ENCODE results near the gene OR52N4. TPM values are rescaled to one million over a fixed set of nuclear protein-coding genes. Genes with fewer than 3 reads are reported as not detected.
"Not testable (repeated sequence)": the region's sequence is repeated elsewhere in the genome, so short reads cannot be mapped to it uniquely, and the experiment has no call there.

Gene OR52N4
- 1 to 10 TPM; 1.2 to 2.1 (median 1.3) TPM for total RNA-seq
- total RNA-seq (2013): 2.1 TPM

GRCh38 chr11:5753943-5754342 is at the start of gene OR52N4:
Gene OR52N4 (plus strand): TSS chr11:5754243. CDS start chr11:5754741, 498 bp downstream.
- intact Hi-C loops (cut with micrococcal nuclease): no loop called here

GRCh38 chr11:5705688-5706087 is 48.4 kb upstream of the OR52N4 start:
- intact Hi-C loops (cut with micrococcal nuclease): no loop called here
- Histone ChIP-seq H3K27ac (ENCODE audit: low read length) (no peak overlapping the region), H3K4me3 (ENCODE audit: low read length) (no peak overlapping the region), H3K27me3 (ENCODE audit: control insufficient read depth, insufficient read depth, low read length) (no peaks in the 10 kb centered on the region), H3K4me1 (ENCODE audit: control insufficient read depth, insufficient read depth, low read length) (no peaks in the 10 kb centered on the region), H3K9me3 (ENCODE audit: control insufficient read depth, insufficient read depth, low read length) (no peaks in the 10 kb centered on the region), H3K36me3 (ENCODE audit: control insufficient read depth, insufficient read depth, low read length) (peaks cover 80% of the 10 kb centered on the region)
- Mint-ChIP-seq H3K9me3 (no peaks in the 10 kb centered on the region), H3K4me3 (no peak overlapping the region), H3K36me3 (peaks cover 48% of the 10 kb centered on the region), H3K27ac (peak overlapping the region; percentile 78 to 85), H3K4me1 (peaks cover 39 to 40% of the 10 kb centered on the region in 2 donors), H3K27me3 (ENCODE audit: low read depth in 2 of 2) (no peaks in the 10 kb centered on the region)
- 79% methylated on average over 2 of the region's 4 CpGs for WGBS (ENCODE audit: insufficient coverage)
- TF ChIP-seq CTCF (IDR thresholded peaks at IDR 0.05): no peak
- no peak for DNase-seq
- ATAC-seq: peak in 1 of 3 donors; percentile 40

More at GRCh38 chr11:5753943-5754342, at the start of gene OR52N4:
- Mint-ChIP-seq H3K27me3 (ENCODE audit: low read depth in 2 of 2) (peaks cover 9 to 35% of the 10 kb centered on the region in 2 donors), H3K4me1 (no peaks in the 10 kb centered on the region), H3K27ac (no peak within 1 kb of the TSS), H3K4me3 (no peak within 1 kb of the TSS), H3K9me3 (no peaks in the 10 kb centered on the region), H3K36me3 (no peaks in the 10 kb centered on the region)
- Histone ChIP-seq H3K36me3 (ENCODE audit: control insufficient read depth, insufficient read depth, low read length) (no peaks in the 10 kb centered on the region), H3K27me3 (ENCODE audit: control insufficient read depth, insufficient read depth, low read length) (no peaks in the 10 kb centered on the region), H3K9me3 (ENCODE audit: control insufficient read depth, insufficient read depth, low read length) (no peaks in the 10 kb centered on the region), H3K4me1 (ENCODE audit: control insufficient read depth, insufficient read depth, low read length) (no peaks in the 10 kb centered on the region), H3K27ac (ENCODE audit: low read length) (no peak within 1 kb of the TSS), H3K4me3 (ENCODE audit: low read length) (no peak within 1 kb of the TSS)
- ATAC-seq (no peak), DNase-seq (no peak)
- WGBS (ENCODE audit: insufficient coverage): no CpG with 5 or more reads among the region's 1 CpG
- TF ChIP-seq CTCF (IDR thresholded peaks at IDR 0.05): no peak

- H3K27me3 ChIP-seq (ENCODE audit: control insufficient read depth, insufficient read depth, low read length): no peaks in the 10 kb centered on the region
- H3K36me3 ChIP-seq (ENCODE audit: control insufficient read depth, insufficient read depth, low read length): peaks cover 33% of the 10 kb centered on the region
- Mint-ChIP-seq H3K9me3 (no peaks in the 10 kb centered on the region), H3K27me3 (ENCODE audit: low read depth in 2 of 2) (no peaks in the 10 kb centered on the region), H3K27ac (peak overlapping the region; percentile 46 to 63), H3K4me3 (no peak overlapping the region), H3K36me3 (peaks cover 20% of the 10 kb centered on the region), H3K4me1 (peaks cover 0 to 23% of the 10 kb centered on the region in 2 donors)
- intact Hi-C loops (cut with micrococcal nuclease): no loop called here
- no peaks in the 10 kb centered on the region for H3K9me3 ChIP-seq (ENCODE audit: control insufficient read depth, insufficient read depth, low read length)
- 100% methylated on average over 1 of the region's 1 CpG for WGBS (ENCODE audit: insufficient coverage)
- TF ChIP-seq CTCF (IDR thresholded peaks at IDR 0.05): peak; percentile 41
- H3K27ac ChIP-seq (ENCODE audit: low read length): no peak overlapping the region
- DNase-seq (peak in 1 of 2 donors; percentile 47), ATAC-seq (no peak)
- no peak overlapping the region for H3K4me3 ChIP-seq (ENCODE audit: low read length)
- no peaks in the 10 kb centered on the region for H3K4me1 ChIP-seq (ENCODE audit: control insufficient read depth, insufficient read depth, low read length)
These were observed 41.5 kb upstream of the OR52N4 start for GRCh38 chr11:5712507-5712906.

- H3K4me1 Mint-ChIP-seq: peaks cover 0 to 17% of the 10 kb centered on the region in 2 donors
- H3K27me3 Mint-ChIP-seq (ENCODE audit: low read depth in 2 of 2): no peaks in the 10 kb centered on the region
- TF ChIP-seq CTCF (IDR thresholded peaks at IDR 0.05): no peak
- intact Hi-C loops (cut with micrococcal nuclease): no loop called here
- H3K27ac ChIP-seq (ENCODE audit: low read length): no peak overlapping the region
- 39% methylated on average over 5 of the region's 5 CpGs for WGBS (ENCODE audit: insufficient coverage)
- H3K4me3 ChIP-seq (ENCODE audit: low read length): no peak overlapping the region
- no peaks in the 10 kb centered on the region for H3K27me3 ChIP-seq (ENCODE audit: control insufficient read depth, insufficient read depth, low read length)
- H3K9me3 ChIP-seq (ENCODE audit: control insufficient read depth, insufficient read depth, low read length): no peaks in the 10 kb centered on the region
- ATAC-seq (no peak), DNase-seq (no peak)
- no peak overlapping the region for H3K4me3 Mint-ChIP-seq
- H3K36me3 Mint-ChIP-seq: peaks cover 12% of the 10 kb centered on the region
- peak overlapping the region; percentile 19 to 53 for H3K27ac Mint-ChIP-seq
- H3K36me3 ChIP-seq (ENCODE audit: control insufficient read depth, insufficient read depth, low read length): peaks cover 23% of the 10 kb centered on the region
- peaks cover 0 to 4% of the 10 kb centered on the region in 2 donors for H3K9me3 Mint-ChIP-seq
- H3K4me1 ChIP-seq (ENCODE audit: control insufficient read depth, insufficient read depth, low read length): no peaks in the 10 kb centered on the region
These were observed 40.3 kb upstream of the OR52N4 start for GRCh38 chr11:5713695-5714094.

- H3K36me3 Mint-ChIP-seq; ATAC-seq; H3K27me3 Mint-ChIP-seq (ENCODE audit: low read depth in 2 of 2); intact Hi-C loops (cut with micrococcal nuclease); H3K36me3 ChIP-seq (ENCODE audit: control insufficient read depth, insufficient read depth, low read length); H3K4me3 Mint-ChIP-seq; DNase-seq; H3K9me3 ChIP-seq (ENCODE audit: control insufficient read depth, insufficient read depth, low read length); H3K27me3 ChIP-seq (ENCODE audit: control insufficient read depth, insufficient read depth, low read length); H3K9me3 Mint-ChIP-seq; H3K27ac Mint-ChIP-seq; H3K4me1 ChIP-seq (ENCODE audit: control insufficient read depth, insufficient read depth, low read length); H3K4me3 ChIP-seq (ENCODE audit: low read length); H3K27ac ChIP-seq (ENCODE audit: low read length): not testable (repeated sequence)
- no CpG with 5 or more reads among the region's 1 CpG for WGBS (ENCODE audit: insufficient coverage)
- peaks cover 0 to 26% of the 10 kb centered on the region in 2 donors for H3K4me1 Mint-ChIP-seq
These were observed 37.5 kb upstream of the OR52N4 start for GRCh38 chr11:5716518-5716917.

Data from natural killer cell (primary cell).